GM23338 (cell line): ENCODE results near the gene EGFL7. TPM values are rescaled to one million over a fixed set of nuclear protein-coding genes. Genes with fewer than 3 reads are reported as not detected.

Experiments used
- ATAC-seq: fragments of 200-7000 bp; cut with Tn5 transposase; 3 replicates; pipeline ENCODE4 v1.9.1; 2020
- DNase-seq: peaks from one replicate; pipeline ENCODE4 v3.0.0-alpha.2; 2015; ENCODE audit warnings: low spot score
- H2AFZ ChIP-seq: fragments of 200-600 bp; sonication (generic); 2 replicates; pipeline ENCODE4 v1.8.0; 2016; ENCODE audit warnings: antibody characterized with exemption, mild to moderate bottlenecking, moderate library complexity
- H3F3A ChIP-seq: fragments of 200-600 bp; sonication (generic); replicated peaks from 2 replicates; pipeline ENCODE4 v1.8.0; 2017; ENCODE audit warnings: antibody characterized with exemption, mixed run types, low read depth
- H3K27ac ChIP-seq: fragments of 200-600 bp; sonication (generic); 2 replicates; pipeline ENCODE4 v1.6.1; 2016; ENCODE audit warnings: low read depth
- H3K27me3 ChIP-seq: fragments of 200-600 bp; sonication (generic); 2 replicates; pipeline ENCODE4 v1.8.0; 2016; ENCODE audit warnings: mild to moderate bottlenecking, mixed run types, moderate library complexity; ENCODE audit not compliant: insufficient read depth
- H3K36me3 ChIP-seq: fragments of 200-600 bp; sonication (generic); 2 replicates; pipeline ENCODE4 v1.8.0; 2016; ENCODE audit warnings: mild to moderate bottlenecking; ENCODE audit not compliant: insufficient read depth
- H3K4me1 ChIP-seq: fragments of 200-600 bp; sonication (generic); 2 replicates; pipeline ENCODE4 v1.8.0; 2016; ENCODE audit warnings: mild to moderate bottlenecking, moderate library complexity; ENCODE audit not compliant: insufficient read depth
- H3K4me2 ChIP-seq: fragments of 200-600 bp; sonication (generic); 2 replicates; pipeline ENCODE4 v1.7.1; 2017; ENCODE audit warnings: mixed run types
- H3K4me3 ChIP-seq: fragments of 200-600 bp; sonication (generic); 2 replicates; pipeline ENCODE4 v1.6.1; 2016; ENCODE audit warnings: mixed run types
- H3K79me2 ChIP-seq: fragments of 200-600 bp; sonication (generic); replicated peaks from 2 replicates; pipeline ENCODE4 v1.8.0; 2017; ENCODE audit warnings: mild to moderate bottlenecking; ENCODE audit not compliant: insufficient read depth
- H3K9me2 ChIP-seq: fragments of 200-600 bp; sonication (generic); 2 replicates; pipeline ENCODE4 v1.8.0; 2017; ENCODE audit not compliant: insufficient read depth
- H4K20me1 ChIP-seq: fragments of 200-600 bp; sonication (generic); replicated peaks from 2 replicates; pipeline ENCODE4 v1.8.0; 2017; ENCODE audit warnings: mild to moderate bottlenecking; ENCODE audit not compliant: insufficient read depth
- H3K27ac Mint-ChIP-seq: 2 replicates; pipeline ENCODE4 v1.8.0; 2020; ENCODE audit warnings: inconsistent platforms, mild to moderate bottlenecking, moderate library complexity, mixed read lengths
- H3K27me3 Mint-ChIP-seq: 3 replicates; pipeline ENCODE4 v1.8.0; 2022; ENCODE audit warnings: low read depth, mild to moderate bottlenecking, moderate library complexity, mixed read lengths, inconsistent platforms; ENCODE audit not compliant: insufficient read depth, poor library complexity
- H3K36me3 Mint-ChIP-seq: 3 replicates; pipeline ENCODE4 v1.8.0; 2021; ENCODE audit warnings: low read depth, mild to moderate bottlenecking, inconsistent platforms, moderate library complexity, mixed read lengths
- H3K4me1 Mint-ChIP-seq: 3 replicates; pipeline ENCODE4 v1.8.0; 2020; ENCODE audit warnings: mild to moderate bottlenecking, inconsistent platforms, mixed read lengths
- H3K4me3 Mint-ChIP-seq: 3 replicates; pipeline ENCODE4 v1.8.0; 2021; ENCODE audit warnings: moderate library complexity, mild to moderate bottlenecking, inconsistent platforms, mixed read lengths
- H3K9me3 Mint-ChIP-seq: 3 replicates; pipeline ENCODE4 v1.8.0; 2020; ENCODE audit warnings: moderate library complexity, mild to moderate bottlenecking, inconsistent platforms, mixed read lengths
- CREB1 ChIP-seq: fragments of 250-450 bp; sonication (Bioruptor Pico); IDR thresholded peaks from 2 replicates; pipeline ENCODE4 v1.5.0; 2020; ENCODE audit warnings: low read depth, mild to moderate bottlenecking, moderate library complexity
- EZH2 ChIP-seq: fragments of 200-600 bp; sonication (generic); IDR thresholded peaks from one replicate; pipeline ENCODE4 v1.8.0; 2017; ENCODE audit warnings: antibody characterized with exemption, mild to moderate bottlenecking, low read depth; ENCODE audit not compliant: unreplicated experiment
- NANOG ChIP-seq: IDR thresholded peaks from 2 replicates; pipeline ENCODE4 v1.6.1; 2016; ENCODE audit warnings: antibody characterized with exemption, borderline replicate concordance
- ZNF114 ChIP-seq: fragments of 250-450 bp; sonication (Bioruptor Pico); IDR thresholded peaks from 2 replicates; pipeline ENCODE4 v1.5.0; 2020; ENCODE audit warnings: mild to moderate bottlenecking, moderate library complexity
- ZNF462 ChIP-seq: fragments of 250-450 bp; sonication (Bioruptor Pico); IDR thresholded peaks from 2 replicates; pipeline ENCODE4 v1.5.0; 2020; ENCODE audit warnings: mild to moderate bottlenecking, moderate library complexity
- polyA plus RNA-seq: library from polyadenylated mRNA; unstranded; fragments of >200 nt; fragmentation: Nextera tagmentation; extraction: Ambion mirVana; gene quantifications from 2 replicates; pipeline ENCODE4 v1.2.1, GENCODE V29; 2016
- total RNA-seq: library from RNA; depleted of rRNA; stranded (reverse); fragments of >200 nt; shearing (Covaris generic); gene quantifications from 2 replicates; pipeline ENCODE4 v1.2.3, GENCODE V29; 2014

Gene EGFL7
- total and polyA plus RNA-seq, 2 experiments from 2014 or later: 44.4 to 60.8 TPM

DNA sequence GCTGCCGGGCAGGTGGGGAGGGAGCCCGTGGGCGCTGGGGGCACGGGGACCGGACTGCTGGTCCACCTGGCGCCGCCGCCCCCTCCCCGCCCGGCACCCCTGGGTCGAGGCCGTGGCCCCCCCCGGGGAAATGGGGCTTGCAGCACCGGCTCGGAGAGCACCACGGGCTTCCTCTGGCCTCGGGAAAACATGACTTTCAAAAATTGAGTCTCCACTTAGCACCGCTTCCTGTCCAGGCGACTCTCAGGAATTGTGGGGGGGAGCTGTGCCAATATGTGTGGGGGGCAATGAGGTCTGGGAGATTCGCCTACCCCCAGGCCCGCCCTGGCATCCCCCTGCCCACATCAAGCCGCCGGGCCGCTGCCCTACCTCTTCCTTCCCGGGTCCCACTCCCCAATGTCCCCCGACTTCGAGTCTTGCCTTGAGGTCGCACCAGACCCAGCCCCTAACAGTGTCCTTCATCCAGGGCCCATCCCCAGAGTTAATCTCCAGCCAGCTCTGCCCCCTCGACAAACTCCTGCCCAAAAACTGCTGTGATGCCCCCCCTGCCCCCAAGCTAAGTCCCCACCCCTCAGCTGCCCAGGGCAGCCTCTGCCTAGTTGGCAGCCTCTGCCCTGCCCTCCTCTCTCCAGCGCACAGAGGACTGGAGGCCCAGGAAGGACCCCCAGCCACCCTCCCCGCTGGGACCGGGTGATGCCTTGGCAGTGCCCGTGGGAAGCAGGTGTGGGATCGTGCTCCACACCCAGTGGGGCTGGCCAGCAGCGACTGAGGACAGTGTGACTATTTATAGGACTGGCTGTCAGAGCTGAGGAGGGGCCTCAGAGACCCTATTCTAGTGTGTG is 3.9 kb downstream of the EGFL7 start:
- Histone ChIP-seq H3K4me3 (peak overlapping the region; percentile 53), H3K27ac (no peak overlapping the region), H3K4me1 (no peaks in the 10 kb centered on the region; the same call in 1 of the 2 replicates), H3K9me2 (no peaks in the 10 kb centered on the region), H3K79me2 (no peaks in the 10 kb centered on the region), H3K27me3 (no peaks in the 10 kb centered on the region), H3F3A (no peaks in the 10 kb centered on the region), H2AFZ (no peak overlapping the region), H3K36me3 (no peaks in the 10 kb centered on the region), H4K20me1 (no peaks in the 10 kb centered on the region), H3K4me2 (peak overlapping the region; percentile 78)
- no peak for TF ChIP-seq NANOG
- no peak for TF ChIP-seq ZNF462 (CRISPR knock-in tag)
- TF ChIP-seq EZH2: no peak
- TF ChIP-seq CREB1: no peak
- TF ChIP-seq ZNF114 (CRISPR knock-in tag): no peak
- Mint-ChIP-seq H3K4me1 (no peaks in the 10 kb centered on the region), H3K36me3 (no peaks in the 10 kb centered on the region), H3K27me3 (no peaks in the 10 kb centered on the region), H3K4me3 (peak overlapping the region; percentile 69), H3K27ac (no peak overlapping the region), H3K9me3 (no peaks in the 10 kb centered on the region)
- ATAC-seq (no peak), DNase-seq (peak; percentile 37)
